Superior temporal gyrus (tissue), 1 donor: ENCODE data around the gene TBC1D8.
A peak's percentile ranks its signal among the peaks of the same experiment; 100 is the strongest.

ENCODE experiments used
- DNase-seq: peaks from one replicate; pipeline ENCODE4 v3.0.0-alpha.2; 2016; ENCODE audit errors: extremely low spot score

The TBC1D8 gene

DNA sequence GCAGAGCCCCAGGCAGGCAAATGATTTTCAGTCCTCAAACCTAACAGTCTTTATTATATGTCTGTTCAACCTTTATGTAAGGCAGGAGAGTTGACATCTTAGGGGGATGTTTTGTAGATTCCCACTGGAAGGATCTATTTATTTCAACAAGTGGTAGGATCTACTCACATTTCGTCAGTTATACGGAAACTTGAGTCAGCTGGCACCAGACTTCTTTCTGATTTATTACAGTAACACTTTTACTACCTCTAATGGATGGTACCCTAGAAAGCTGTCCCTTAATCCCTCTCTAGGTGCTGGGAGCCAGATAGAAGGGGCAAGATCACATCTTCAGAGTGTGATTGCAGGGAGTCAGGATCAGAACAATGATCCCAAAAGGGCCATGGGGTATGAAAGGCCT, 151.2 kb downstream of the TBC1D8 start:
- DNase-seq: no peak

DNA sequence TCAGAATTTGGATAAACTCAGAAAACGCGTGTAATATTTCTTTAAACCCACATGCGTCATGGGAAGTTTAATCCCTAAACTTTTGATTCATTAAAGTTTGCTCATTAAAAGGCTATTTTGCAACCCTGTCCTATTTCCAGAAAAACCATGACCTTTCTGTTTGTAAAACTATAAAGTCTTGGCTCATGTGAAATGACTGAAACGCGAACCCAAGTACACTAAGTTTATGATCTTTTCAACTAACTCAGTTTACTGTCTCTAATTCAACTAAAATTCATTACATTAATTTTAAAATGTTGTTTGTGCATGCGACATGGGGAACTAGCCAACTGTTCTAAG, 153.0 kb downstream of the TBC1D8 start:
- no peak for DNase-seq

DNA sequence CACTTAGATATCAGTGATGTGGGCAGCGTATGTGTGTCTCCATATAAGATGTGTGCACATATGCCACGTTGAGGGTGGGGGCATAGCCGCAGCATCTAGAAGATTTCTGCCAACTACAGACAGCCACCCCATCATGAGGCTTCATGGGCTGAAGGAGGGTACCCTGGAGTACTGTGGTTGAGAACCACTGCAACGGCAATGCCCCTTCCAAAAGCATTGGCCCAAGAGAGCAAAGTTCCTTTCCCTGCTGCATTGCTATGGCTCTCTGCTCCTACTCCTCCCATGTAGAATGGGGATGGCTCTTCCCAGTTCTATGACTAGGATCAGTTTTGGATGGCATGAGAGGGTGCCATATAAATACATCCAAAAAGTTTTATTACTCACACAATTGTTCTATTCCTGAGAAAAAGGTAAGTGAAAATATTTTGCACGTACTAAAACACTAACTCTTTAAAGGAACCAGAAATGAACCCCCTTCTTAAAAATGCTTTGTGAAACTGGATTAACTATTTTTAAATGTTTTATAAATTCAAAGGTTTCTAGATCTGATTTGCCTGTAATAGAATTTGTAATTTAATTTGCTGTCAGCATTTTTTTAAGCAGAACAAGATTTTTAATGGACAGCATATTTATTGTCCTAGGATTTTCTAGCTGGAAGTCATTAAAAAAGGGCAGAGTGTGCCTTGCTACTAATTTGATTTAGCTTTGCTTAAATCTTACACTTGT, 153.5 kb downstream of the TBC1D8 start:
- no peak for DNase-seq

DNA sequence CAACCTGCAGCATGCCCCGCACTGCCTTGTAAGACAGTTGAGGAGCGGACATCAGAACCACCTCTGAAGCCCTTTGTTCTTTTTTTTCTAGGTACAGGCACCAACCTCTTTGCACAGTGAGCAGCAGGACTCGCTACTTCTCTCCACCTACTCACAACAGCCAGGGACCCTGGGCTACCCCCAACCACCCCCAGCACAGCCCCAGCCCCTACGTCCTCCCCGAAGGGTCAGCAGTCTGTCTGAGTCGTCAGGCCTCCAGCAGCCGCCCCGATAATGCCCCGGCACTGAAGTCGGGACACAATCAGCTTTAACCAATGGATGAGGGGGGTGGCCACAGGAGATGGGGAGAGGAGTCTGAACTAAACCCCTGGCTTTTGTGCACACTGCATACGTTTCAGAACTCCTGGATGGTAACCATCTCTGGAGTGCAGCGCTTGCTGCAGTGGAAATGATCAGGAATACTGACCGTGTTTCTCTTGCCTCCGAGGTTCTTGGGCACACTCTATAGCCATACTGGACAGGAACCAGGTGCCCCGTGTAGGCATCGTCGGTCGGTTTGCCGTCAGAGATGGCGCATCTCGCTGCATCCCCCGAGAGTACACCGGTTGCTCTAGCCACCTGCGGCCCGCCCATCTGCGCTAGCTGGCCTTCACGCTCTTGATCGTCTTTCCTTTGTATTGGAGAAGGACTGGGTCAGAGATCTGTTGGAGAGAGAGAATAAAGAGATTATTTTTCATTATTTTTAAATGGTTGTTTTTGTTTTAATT, 155.7 kb downstream of the TBC1D8 start:
- DNase-seq: no peak

DNA sequence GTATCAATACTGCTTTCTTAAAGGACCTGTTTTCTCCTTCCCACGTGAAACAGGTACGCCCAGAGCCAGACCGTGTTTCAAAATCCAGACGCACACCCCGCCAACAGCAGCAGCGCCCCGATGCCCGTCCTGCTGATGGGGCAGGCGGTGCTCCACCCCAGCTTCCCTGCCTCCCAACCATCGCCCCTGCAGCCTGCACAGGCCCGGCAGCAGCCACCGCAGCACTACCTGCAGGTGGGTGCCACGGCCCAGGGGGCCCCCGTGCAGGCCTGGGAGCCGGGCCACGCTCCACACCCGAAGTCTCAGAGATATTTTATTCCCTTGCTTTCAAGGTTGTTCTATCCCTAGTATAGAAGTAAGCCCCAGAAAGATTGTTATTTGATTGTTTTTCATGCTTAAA, 157.9 kb downstream of the TBC1D8 start:
- no peak for DNase-seq

DNA sequence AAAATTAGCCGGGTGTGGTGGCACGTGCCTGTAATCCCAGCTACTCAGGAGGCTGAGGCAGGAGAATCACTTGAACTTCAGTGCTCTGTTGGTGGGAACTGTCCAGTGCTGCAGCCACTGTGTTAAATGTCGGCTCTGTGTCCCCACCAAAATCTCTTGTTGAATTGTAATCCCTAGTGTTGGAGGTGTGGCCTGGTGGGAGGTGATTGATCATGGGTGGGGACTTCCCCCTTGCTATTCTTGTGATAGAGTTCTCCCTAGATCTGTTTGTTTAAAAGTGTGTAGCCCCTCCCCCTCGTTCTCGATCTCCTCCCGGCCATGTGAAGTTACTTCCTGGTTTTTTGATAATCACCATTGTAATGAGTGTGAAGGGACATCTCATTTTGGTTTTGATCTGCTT, 158.9 kb downstream of the TBC1D8 start:
- DNase-seq: no peak

DNA sequence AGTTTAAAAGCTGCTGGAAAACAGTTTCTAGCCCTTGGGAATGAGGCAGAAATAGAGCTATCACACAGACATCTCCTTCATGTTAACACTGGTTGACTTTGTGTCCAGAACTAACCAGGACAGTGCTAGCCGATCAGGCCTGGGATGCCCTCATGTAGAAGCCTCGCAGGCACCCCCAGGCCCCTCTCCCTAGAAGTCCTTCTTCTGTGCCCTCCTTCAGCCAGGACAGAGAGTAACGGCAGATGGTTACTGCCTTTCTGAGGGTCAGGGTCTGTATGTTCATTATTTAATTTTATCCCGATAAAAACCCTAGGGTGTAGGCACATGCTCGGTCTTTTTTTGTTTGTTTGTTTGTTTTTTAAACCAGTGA, 159.8 kb downstream of the TBC1D8 start:
- DNase-seq: no peak

DNA sequence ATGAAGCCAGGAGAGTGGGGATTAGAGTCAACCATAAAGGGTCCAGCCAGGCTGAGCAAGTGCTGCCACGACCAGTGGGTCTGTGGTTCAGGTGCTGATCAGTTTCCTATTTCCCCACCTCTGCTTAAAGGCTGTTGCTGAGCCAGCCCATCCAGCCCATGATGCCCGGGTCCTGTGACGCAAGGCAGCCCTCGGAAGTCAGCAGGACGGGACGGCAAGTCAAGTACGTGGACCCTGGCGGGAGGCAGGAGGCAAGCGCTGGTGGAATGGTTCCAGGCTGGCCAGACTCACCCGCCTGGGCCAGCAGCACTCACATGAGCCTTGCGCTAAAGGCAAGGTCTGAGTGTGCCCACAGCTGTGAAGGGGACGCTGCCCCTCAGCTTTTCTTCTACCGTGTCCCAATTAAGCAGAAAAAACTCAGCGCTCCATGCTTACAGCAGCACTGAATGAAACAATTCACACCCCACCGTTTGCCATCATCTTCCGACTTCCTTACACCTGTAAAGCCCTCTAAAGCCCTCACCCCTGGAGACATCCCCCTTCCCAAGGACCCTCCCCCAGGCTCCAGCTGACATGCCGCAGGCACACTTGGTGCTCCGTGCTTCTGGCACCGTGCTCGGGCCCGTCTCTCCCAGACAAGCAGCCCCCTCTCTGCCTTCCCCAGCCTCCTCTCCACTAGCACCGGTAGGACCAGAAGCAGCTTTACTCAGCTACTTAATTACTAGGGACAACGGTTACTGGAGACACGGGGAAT, 160.4 kb downstream of the TBC1D8 start:
- DNase-seq: no peak

DNA sequence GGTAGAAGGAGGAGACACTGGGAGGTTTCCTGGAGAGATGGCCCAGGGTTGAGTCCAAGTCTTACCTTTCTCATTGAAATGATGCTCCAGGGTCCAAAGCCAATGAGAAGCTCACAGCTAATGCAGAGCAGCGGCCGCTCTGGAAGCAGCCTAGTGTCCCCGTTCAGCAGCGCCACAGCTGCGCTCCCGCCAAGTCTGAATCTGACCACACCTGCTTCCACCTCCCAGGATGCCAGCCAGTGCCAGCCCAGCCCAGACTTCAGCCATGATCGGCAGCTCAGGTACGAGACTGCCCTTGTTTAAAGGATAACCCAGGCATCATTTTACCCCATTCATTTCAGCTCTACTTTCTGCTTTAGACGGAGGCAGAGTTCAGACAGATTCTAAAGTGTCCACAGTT, 161.0 kb downstream of the TBC1D8 start:
- no peak for DNase-seq

DNA sequence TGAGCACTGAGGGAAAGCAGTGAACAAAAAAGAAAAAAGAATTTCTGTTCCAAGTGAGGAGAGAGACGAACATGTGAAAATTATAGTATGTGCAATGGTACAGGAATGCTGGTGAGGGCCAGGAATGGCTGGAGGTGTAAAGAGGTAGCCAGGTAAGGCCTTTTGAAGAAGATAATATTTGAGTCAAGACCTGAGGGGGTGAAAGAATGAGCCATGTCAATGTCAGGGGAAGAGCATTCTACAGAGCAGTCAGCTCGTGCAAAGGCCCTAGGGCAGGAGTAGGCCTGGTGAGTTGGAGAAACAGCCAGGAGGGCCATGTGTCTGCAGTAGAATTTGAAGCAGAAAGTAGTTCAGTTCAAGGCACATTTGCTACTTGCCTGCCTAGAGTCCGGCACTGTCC, 161.5 kb downstream of the TBC1D8 start:
- DNase-seq: no peak

DNA sequence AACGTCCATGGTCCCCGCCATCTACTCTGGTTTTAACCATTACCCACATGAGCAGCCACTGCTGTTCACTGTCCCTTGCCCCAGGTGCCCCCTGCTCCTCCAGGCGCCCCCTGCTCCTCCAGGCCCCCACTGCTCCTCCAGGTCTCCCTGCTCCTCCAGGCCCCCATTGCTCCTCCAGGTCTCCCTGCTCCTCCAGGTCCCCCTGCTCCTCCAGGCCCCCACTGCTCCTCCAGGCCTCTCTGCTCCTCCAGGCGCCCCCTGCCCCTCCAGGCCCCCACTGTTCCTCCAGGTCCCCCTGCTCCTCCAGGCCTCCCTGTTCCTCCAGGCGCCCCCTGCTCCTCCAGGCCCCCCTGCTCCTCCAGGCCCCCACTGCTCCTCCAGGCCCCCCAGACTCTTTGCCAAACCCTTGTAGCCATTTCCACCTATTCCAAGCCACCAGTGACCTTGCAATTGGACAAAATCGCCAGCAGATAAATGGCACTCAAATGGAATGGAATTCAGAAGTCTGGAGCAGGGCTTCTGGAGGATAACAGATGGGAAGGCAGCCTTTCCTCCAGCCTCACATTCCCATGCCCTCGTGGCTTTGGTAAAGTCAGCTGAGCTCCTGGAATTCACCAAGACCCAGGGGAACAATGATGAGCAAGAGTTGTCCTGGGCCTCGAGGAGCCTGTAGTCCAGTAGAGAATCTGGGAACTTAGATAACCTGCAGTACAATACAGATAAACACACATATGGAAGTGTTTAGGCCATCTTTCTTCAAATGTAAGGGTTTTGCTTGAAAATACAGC, 162.4 kb downstream of the TBC1D8 start:
- no peak for DNase-seq

DNA sequence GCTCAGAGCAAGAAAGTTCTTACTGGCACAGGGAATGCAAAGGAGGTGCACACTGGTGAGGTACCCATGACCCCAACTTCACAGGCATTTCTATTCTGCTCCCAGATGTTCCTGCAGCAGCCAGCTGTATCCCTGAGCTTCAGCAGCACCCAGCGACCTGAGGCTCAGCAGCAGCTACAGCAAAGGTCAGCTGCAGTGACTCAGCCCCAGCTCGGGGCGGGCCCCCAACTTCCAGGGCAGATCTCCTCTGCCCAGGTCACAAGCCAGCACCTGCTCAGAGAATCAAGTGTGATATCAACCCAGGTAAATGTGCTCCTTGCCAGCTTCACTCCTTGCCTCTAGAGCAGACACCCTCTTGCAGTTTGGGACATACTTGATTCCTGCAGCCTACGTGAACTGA, 163.2 kb downstream of the TBC1D8 start:
- no peak for DNase-seq

DNA sequence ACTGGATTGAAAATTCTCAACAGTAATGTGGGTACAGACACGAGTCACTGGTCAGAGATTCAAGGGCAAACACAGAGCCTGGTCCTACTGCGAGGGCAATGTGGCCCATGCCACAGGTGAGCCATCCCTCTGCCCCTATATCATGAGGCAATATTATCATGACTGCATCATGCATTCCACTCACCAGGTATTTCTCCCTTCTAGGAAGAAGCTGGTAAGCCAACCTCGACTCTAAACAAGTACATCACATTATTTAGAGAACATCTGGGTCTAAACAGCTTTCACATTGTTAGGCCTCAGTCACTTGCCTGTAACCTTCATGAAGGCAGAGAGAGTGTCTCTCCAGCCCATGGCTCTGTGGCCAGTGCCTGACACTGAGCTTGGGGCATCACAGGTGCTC, 163.6 kb downstream of the TBC1D8 start:
- DNase-seq: no peak

DNA sequence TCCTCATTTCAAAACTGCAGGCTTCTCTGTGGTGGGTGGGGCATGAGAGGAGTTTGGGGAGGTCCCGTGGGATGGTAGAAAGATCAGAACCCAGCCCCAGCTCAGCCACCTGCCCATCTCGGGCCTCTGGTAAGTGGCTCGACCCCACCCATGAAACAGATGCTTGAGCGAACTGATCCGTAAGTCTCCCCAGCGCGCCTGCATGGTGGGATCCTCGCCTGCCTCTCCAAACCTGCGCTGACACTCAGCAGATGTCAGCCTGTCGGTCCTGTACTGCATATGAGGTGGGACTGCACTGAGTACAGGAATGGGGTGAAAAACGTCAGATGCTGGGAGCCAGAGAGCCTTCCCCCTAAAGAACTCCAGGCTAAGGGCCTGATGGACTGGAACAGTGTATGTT, 165.0 kb downstream of the TBC1D8 start:
- DNase-seq: no peak

DNA sequence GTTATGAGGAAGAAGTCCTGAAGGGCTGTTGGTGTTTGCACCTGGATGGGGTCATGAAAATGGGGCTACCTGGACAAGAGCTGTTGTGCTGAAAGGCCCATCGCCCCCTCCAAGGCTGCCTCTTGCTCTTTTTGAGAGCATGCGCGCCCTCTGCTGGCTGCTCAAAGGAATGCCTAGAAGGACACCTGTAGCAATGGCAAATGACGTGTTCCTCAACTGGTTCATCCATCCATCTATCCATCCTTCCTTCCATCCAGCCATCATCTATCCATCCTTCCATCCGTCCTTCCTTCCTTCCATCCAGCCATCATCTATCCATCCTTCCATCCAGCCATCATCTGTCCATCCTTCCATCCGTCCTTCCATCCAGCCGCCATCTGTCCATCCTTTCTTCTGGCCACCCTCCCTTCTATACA, 166.3 kb downstream of the TBC1D8 start:
- DNase-seq: peak; percentile 80

DNA sequence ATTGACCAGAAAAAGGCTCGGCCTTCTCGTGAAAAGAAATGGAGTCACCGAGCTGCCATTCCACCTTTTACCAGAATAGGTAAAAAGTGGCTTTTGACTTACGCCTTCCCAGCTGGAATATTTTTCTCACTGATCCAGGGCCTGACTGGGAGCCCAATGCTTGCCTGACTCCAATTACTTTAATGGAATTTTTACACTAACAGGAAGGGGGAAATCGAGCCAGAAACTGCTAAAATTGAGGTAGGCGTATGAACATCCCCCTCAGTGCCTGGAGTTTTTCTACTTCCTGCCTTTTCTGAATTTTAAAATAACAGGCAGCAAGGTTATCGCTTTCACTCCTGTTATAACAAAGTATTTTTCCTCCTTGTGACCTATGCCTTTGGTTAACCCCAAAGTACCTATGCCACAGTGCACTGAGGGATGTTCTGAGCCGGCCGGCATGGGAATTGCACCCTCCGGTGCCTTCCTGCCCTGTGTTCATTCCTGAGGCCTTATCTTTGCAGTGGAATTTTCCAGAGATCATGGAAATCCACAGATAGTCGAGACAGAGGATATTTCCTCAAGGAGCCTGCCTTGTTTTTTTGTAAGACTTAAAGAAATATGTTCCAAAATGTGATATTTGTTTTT, 167.4 kb downstream of the TBC1D8 start:
- peak; percentile 46 for DNase-seq

DNA sequence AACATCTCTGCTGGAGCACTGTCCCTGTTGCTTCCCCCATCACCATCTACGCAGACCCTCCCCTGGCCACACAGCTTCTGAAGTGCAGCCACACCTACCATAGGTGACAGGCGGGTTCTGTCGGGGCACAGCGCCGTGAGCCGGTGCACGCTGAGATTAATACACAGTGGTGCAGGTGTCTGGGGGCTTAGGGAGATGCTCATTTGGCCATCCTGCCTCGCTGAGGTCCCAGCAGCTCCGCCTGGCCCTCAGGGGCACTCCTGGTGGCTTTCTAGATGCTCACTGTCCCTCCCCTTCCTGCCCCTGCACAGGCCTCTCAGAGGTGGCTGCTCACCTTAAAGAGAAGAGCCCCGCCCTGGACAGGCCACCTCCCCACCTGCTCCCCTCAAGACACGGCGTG, 168.0 kb downstream of the TBC1D8 start:
- no peak for DNase-seq

DNA sequence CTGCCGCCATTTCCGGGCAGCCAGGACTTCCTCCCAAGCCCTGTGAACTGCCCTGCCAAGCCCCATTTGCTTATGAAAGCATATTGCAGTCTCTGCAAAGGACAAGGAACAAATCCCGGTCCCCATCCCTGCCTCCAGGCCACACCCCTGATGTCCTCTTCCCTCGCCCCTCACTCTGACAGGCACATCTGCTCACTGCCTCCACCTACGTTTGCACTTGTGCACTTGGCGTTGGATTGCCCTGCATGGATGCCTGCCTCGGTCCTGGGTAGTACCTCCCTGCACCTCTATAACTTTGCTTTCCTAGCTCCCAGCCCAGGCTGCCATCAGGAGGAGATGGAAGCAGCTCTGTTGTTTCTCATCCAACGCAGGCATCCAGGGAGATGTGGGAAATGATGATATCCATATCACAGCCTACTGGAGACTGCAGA, 168.7 kb downstream of the TBC1D8 start:
- peak; percentile 30 for DNase-seq

DNA sequence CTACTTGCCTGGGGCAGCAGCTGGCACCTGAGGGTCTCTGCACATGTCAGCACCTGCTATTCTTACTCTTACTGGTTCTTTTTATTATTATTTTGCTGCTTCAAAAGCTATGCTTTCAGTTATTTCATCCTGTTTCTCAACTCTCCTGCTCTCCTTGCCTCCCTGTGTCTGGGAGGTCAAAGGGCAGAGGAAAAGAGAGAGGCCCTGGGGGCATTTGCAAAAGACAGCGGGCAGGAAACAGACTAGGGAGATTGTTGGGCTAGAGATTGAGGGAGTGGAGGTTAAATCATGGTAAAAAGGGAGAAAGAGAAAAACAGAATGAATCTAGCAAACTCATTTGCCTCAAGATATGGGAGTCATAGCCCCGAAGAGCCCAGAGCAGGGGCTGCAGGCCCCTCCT, 170.2 kb downstream of the TBC1D8 start:
- DNase-seq: no peak

DNA sequence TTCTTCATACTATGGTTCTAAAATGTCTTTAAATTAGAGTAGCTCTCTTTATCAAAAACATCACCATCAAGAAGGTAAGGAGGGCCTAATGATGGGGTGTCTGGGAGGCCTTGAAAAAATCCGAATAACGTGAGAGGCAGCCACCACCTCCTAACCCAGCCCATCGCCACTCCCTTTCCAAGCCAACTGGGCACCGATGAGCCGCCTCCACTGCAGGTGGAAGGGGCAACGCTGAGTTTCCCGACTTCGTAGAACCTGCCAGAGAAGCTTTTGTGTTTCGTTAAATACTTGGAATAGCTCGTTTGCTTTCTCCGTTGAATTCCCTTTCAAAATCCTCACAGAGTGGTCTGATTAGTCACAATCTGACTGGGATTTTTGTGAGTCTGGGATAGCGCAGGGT, 171.1 kb downstream of the TBC1D8 start:
- DNase-seq: no peak

DNA sequence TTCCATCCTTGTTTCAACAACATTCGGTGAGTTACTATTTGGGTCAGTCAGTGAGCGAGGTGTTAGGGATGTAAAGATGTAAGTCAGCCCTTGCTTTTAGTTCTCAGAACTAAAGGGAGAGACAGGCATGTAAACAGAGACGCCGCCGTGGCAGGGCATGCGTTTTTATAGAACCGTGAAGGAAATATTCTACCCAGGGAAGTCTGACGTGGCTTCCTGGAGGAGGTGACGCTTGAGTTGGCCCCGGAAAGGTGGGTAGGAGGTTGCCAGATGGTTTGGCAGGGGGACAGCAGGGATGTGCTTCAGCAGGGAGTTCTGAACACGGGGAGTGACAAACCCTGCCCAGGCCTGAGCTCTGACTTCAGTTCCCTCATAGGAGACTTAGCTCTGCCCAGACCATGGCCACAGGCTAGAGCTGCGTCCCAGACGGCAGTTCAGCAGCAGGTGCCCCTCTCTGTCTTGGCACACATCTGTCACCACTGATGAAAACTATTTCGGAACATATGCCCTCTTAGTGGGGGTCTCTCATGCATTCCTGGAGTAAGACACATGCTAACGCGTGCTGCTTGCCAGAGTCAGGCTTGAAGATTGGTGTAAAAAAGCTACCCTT, 172.5 kb downstream of the TBC1D8 start:
- DNase-seq: peak; percentile 33
